C4-2B (cell line): ENCODE data around the gene NAB2.

Source experiments
- CTCF ChIP-seq: fragments of 450-650 bp; conservative IDR thresholded peaks from 2 replicates; pipeline ENCODE4 v1.5.1; 2017; ENCODE audit warnings: mild to moderate bottlenecking
- ZFX ChIP-seq: fragments of 450-650 bp; IDR thresholded peaks from 2 replicates; pipeline ENCODE4 v1.6.1; 2017

GRCh38 chr12:57094208-57095160, 5.6 kb downstream of the NAB2 start:
- no peak for TF ChIP-seq CTCF
- no peak for TF ChIP-seq ZFX
